Transverse colon (tissue), 4 donors: ENCODE results near the gene GNAI3. TPM values are rescaled to one million over a fixed set of nuclear protein-coding genes. Genes with fewer than 3 reads are reported as not detected.

Experiments used
- DNase-seq: peaks from one replicate; pipeline ENCODE4 v3.0.0-alpha.2; 2019
- H3K27ac ChIP-seq, 4 donors: fragments of 200-600 bp; sonication (generic); 2 replicates each; pipeline ENCODE4 v1.5.1; 2016 to 2018; ENCODE audit warnings: inconsistent platforms in 4 of 4
- H3K27me3 ChIP-seq: fragments of 200-600 bp; sonication (generic); 2 replicates; pipeline ENCODE4 v1.5.1; 2017; ENCODE audit warnings: inconsistent platforms
- H3K36me3 ChIP-seq, 4 donors: fragments of 200-600 bp; sonication (generic); 2 replicates each; pipeline ENCODE4 v1.5.1; 2017 to 2019; ENCODE audit warnings: inconsistent platforms in 4 of 4
- H3K4me1 ChIP-seq, 4 donors: fragments of 200-600 bp; sonication (generic); 2 replicates each; pipeline ENCODE4 v1.5.1; 2017 to 2020; ENCODE audit warnings: inconsistent platforms in 4 of 4
- H3K4me3 ChIP-seq, 4 donors: fragments of 200-600 bp; sonication (generic); 1 replicate in 1 of 4; 2 replicates in 3 of 4; pipeline versions ENCODE4 v1.5.1 to v1.6.1; 2017 to 2019; ENCODE audit warnings: inconsistent platforms in 4 of 4
- H3K9me3 ChIP-seq, 2 donors: fragments of 200-600 bp; sonication (generic); 2 replicates each; pipeline ENCODE4 v1.5.1; 2017 to 2019; ENCODE audit warnings: inconsistent platforms in 2 of 2
- EP300 ChIP-seq: sonication (generic); formaldehyde crosslinking; IDR thresholded peaks from one replicate; pipeline ENCODE4 v1.6.1; 2017; ENCODE audit warnings: antibody characterized with exemption, low read depth
- POLR2A ChIP-seq: fragments of 450-650 bp; IDR thresholded peaks from one replicate; pipeline ENCODE4 v1.6.1; 2016; ENCODE audit warnings: antibody characterized with exemption, mild to moderate bottlenecking, moderate library complexity
- POLR2AphosphoS5 ChIP-seq, 3 donors: sonication (generic); formaldehyde crosslinking; IDR thresholded peaks; one replicate each; pipeline ENCODE4 v1.6.1; 2016; ENCODE audit warnings: antibody characterized with exemption in 3 of 3
- WGBS, 2 donors: methylation state at CpG; one replicate each; pipeline ENCODE4 v1.1.5; 2018; ENCODE audit warnings: low coverage in 1 of 2; 5-methylcytosine and 5-hydroxymethylcytosine counted together
- in situ Hi-C, 4 donors: fragments of 200-750 bp; cut with MboI; loops; one replicate each; pipeline versions ENCODE4 v1.15.0 to v1.15.1; 2017; ENCODE audit warnings: low sequenced_read_pairs in 3 of 4, low pct_ligation_motif_present in 1 of 4, low pct_unique_long_range_greater_than_20kb in 1 of 4
- intact Hi-C: fragments of 100-400 bp; cut with DNase I; formaldehyde crosslinking; loops from one replicate; pipeline ENCODE4 v1.15.1; 2023; ENCODE audit warnings: low total_unique reads
- total RNA-seq, 4 donors: library from RNA; depleted of rRNA; stranded (reverse); fragments of >200 nt; gene quantifications; one replicate each; pipeline ENCODE4 v1.1.0, GENCODE V29; 2016
- TF ChIP-seq, protein P1 (sequence below), 5 experiments: fragments of 200-600 bp in 3 of 5; fragments of 450-650 bp in 2 of 5; sonication (generic) in 3 of 5; IDR thresholded peaks; 1 replicate in 2 of 5; 2 replicates in 3 of 5; pipeline ENCODE4 v1.5.1; 2016 to 2017; ENCODE audit warnings: antibody characterized with exemption in 5 of 5, inconsistent platforms in 3 of 5, mild to moderate bottlenecking in 2 of 5, moderate library complexity in 1 of 5

The GNAI3 gene
- total RNA-seq, 4 donors from 2014 or later, result 2.2 to 7.5 (median 5.1) TPM

DNA sequence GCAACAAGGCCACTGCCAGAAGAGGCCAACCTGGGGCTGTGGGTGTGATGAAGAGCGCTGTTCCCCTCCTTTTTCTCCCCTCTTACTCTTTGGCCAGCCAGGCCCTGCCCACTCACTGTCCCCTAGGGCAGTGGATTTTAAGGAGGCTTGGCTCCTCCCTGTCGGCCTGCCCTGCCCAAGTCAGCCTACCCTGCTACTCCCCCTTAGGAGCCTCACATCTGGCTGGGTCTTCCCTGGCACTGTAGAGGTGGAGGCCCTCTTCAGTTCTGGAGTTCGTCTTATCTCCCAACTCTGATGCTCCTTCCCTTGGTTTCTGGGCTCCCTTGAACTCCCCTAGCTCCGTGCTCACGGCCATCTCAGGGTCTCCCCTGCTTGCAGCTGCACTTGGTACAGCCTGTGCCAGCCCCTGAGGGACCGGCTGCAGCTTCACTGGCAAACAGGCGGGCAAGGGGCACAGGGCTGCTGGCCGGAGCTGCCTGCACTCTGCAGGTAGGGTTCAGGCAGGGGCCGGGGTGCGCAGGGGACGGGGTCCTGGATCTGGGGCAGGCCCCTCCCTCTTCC is 75.3 kb downstream of the GNAI3 start:
- 89% methylated on average over 11 of the region's 11 CpGs; no CpG with 5 or more reads in 1 of the 2 donors for WGBS, 2 donors
- peak overlapping the region in 2 of 4 donors; percentile 7 to 29 for H3K27ac ChIP-seq
- peaks cover 8 to 42% (median 26%) of the 10 kb centered on the region in 4 donors for H3K4me1 ChIP-seq
- no peak for DNase-seq
- no peaks in the 10 kb centered on the region for H3K9me3 ChIP-seq
- no peaks in the 10 kb centered on the region for H3K36me3 ChIP-seq
- H3K4me3 ChIP-seq, result no peak overlapping the region
- no peaks in the 10 kb centered on the region for H3K27me3 ChIP-seq
- intact Hi-C loops (no loop called here), in situ Hi-C loops (loop anchor here in 2 of 4 donors (5.0 to 10.0 kb wide), 2 partner anchors 76 to 79 kb away; partner anchors contain the start of gene GNAI3 (in 2 of the 2))
- TF ChIP-seq POLR2A (no peak), EP300 (no peak), POLR2AphosphoS5 (IDR thresholded peaks at IDR 0.05) (no peak)
- TF ChIP-seq, protein P1, sequence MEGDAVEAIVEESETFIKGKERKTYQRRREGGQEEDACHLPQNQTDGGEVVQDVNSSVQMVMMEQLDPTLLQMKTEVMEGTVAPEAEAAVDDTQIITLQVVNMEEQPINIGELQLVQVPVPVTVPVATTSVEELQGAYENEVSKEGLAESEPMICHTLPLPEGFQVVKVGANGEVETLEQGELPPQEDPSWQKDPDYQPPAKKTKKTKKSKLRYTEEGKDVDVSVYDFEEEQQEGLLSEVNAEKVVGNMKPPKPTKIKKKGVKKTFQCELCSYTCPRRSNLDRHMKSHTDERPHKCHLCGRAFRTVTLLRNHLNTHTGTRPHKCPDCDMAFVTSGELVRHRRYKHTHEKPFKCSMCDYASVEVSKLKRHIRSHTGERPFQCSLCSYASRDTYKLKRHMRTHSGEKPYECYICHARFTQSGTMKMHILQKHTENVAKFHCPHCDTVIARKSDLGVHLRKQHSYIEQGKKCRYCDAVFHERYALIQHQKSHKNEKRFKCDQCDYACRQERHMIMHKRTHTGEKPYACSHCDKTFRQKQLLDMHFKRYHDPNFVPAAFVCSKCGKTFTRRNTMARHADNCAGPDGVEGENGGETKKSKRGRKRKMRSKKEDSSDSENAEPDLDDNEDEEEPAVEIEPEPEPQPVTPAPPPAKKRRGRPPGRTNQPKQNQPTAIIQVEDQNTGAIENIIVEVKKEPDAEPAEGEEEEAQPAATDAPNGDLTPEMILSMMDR (IDR thresholded peaks at IDR 0.05), result no peak

DNA sequence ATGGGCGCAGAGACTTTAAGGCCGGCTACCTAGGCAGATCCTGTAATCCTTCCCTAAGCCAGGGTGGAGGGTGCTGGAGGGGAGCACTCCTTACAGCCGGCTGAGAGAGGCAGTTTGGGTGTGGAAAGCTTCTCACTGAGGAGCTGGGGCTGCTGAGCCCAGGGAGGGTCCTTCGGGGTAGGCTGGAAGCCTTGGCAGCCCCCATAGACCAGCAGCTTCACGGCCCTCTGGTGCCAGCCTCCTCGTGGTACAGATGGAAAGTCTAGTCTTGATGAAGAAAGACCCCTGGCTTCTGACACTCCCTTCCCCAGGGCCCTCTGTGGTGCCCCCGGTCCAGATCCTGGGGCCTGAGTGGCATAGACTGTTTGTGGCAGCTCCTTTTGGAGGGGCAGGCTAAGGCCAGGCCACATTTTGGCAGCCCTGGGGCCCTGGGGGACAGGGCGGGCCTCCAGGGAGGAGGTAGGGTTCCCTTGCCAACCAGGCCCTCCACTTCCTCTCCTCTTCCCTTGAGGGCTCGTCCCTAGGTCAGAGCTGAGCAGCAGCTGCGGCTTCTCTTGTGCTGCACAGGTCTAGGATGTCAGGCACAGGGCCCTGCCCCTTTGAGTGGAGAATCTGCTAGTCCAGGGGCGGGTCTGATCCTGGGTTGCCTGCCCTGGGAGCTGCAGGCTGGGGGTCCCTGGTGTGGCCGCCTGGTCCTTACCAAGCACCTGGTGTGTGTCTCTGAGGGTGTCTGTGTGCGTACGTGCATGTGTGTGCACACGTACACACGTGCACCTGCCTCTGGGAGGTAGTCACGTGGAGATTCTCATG is 76.0 kb downstream of the GNAI3 start:
- 77% methylated on average over 15 of the region's 17 CpGs; no CpG with 5 or more reads in 1 of the 2 donors for WGBS, 2 donors
- Histone ChIP-seq H3K9me3 (no peaks in the 10 kb centered on the region), H3K36me3 (no peaks in the 10 kb centered on the region), H3K27me3 (no peaks in the 10 kb centered on the region), H3K4me3 (no peak overlapping the region), H3K27ac (peak overlapping the region in 1 of 4 donors; percentile 8), H3K4me1 (peaks cover 4 to 35% (median 19%) of the 10 kb centered on the region in 4 donors)
- DNase-seq, result no peak
- intact Hi-C loops, result loop anchor here (5.0 kb wide), 1 partner anchor 77 kb away; the partner anchor contains the start of gene GNAI3
- TF ChIP-seq POLR2A, result no peak
- TF ChIP-seq EP300, result no peak
- TF ChIP-seq, protein P1 (IDR thresholded peaks at IDR 0.05), result no peak
- no peak for TF ChIP-seq POLR2AphosphoS5 (IDR thresholded peaks at IDR 0.05)
- in situ Hi-C loops, result loop anchor here in 2 of 4 donors (5.0 to 10.0 kb wide), 2 partner anchors 77 to 80 kb away; partner anchors contain the start of gene GNAI3 (in 2 of the 2)

DNA sequence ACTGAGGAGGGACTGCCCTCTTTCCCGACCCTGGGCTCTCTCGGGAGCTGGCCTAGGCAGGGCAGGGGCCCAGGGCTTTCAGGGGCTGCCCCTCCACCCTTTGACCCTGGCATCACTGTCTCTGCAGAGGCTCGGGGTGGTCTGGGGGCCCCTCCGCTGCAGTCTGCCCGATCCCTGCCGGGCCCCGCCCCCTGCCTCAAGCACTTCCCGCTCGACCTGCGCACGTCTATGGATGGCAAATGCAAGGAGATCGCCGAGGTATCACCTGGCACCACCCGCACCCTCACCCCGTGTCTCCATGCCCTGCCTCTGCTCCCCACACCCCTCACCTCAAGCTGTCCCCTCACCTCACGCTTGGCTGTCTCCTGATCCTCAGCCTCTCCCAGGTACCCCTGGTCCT is 76.8 kb downstream of the GNAI3 start:
- TF ChIP-seq POLR2A (no peak), EP300 (no peak), POLR2AphosphoS5 (IDR thresholded peaks at IDR 0.05) (no peak)
- TF ChIP-seq, protein P1 (IDR thresholded peaks at IDR 0.05), result no peak
- no peak overlapping the region for H3K27ac ChIP-seq
- peaks cover 4 to 34% (median 16%) of the 10 kb centered on the region in 4 donors for H3K4me1 ChIP-seq
- H3K4me3 ChIP-seq, result no peak overlapping the region
- H3K27me3 ChIP-seq, result no peaks in the 10 kb centered on the region
- 90 to 100% methylated on average over 1 to 15 of the region's 16 CpGs for WGBS, 2 donors
- intact Hi-C loops (loop anchor here (5.0 kb wide), 1 partner anchor 78 kb away; the partner anchor contains the start of gene GNAI3), in situ Hi-C loops (loop anchor here in 1 of 4 donors (10.0 kb wide), 1 partner anchor 80 kb away; the partner anchor contains the start of gene GNAI3)
- H3K9me3 ChIP-seq, result no peaks in the 10 kb centered on the region
- H3K36me3 ChIP-seq, result no peaks in the 10 kb centered on the region
- DNase-seq, result no peak
